Measurements from ENCODE around the gene UCHL5.

DNA sequence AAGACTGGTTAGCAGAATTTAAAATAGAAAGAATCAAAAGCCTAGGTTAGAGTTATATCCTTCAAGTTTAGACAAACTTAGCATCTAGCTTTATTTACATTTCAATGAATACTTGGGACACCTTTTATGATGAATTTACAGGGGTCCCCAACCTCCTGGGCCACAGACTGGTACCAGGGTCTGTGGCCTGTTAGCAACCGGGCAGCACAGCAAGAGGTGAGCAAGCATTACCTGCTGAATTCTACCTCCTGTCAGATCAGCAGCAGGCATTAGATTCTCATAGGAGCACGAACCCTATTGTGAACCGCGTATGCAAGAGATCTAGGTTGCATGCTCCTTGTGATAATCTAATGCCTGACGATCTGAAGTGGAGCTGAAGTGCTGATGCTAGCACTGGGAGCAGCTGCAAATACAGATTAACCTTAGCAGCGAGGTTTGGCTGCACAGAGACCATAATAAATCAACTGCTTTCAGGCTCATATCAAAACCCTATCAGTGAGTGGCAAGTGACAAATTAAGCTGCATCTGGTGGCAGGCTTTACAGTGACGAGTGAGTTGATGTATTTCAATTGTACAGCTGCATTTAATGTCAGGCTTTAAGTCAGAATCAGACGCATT lies 82.0 kb downstream of the UCHL5 start:
- TF ChIP-seq, protein P1, sequence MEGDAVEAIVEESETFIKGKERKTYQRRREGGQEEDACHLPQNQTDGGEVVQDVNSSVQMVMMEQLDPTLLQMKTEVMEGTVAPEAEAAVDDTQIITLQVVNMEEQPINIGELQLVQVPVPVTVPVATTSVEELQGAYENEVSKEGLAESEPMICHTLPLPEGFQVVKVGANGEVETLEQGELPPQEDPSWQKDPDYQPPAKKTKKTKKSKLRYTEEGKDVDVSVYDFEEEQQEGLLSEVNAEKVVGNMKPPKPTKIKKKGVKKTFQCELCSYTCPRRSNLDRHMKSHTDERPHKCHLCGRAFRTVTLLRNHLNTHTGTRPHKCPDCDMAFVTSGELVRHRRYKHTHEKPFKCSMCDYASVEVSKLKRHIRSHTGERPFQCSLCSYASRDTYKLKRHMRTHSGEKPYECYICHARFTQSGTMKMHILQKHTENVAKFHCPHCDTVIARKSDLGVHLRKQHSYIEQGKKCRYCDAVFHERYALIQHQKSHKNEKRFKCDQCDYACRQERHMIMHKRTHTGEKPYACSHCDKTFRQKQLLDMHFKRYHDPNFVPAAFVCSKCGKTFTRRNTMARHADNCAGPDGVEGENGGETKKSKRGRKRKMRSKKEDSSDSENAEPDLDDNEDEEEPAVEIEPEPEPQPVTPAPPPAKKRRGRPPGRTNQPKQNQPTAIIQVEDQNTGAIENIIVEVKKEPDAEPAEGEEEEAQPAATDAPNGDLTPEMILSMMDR (conservative IDR thresholded peaks at IDR 0.05; ENCODE audit: low read depth in 2 of 2), result no peak
- TF ChIP-seq POLR2AphosphoS5 (IDR thresholded peaks at IDR 0.05; ENCODE audit: low read depth), result no peak
- TF ChIP-seq EZH2 (IDR thresholded peaks at IDR 0.05; ENCODE audit: low read depth, unreplicated experiment), result no peak
- TF ChIP-seq JUNB (IDR thresholded peaks at IDR 0.05; ENCODE audit: unreplicated experiment), result no peak
- TF ChIP-seq REST (IDR thresholded peaks at IDR 0.05; ENCODE audit: unreplicated experiment), result no peak
- TF ChIP-seq EZH2phosphoT487 (IDR thresholded peaks at IDR 0.05; ENCODE audit: unreplicated experiment), result no peak
- no peak for TF ChIP-seq ZNF331 (CRISPR knock-in tag; IDR thresholded peaks at IDR 0.05; ENCODE audit: low read depth)
- no peak for TF ChIP-seq CREB1 (CRISPR knock-in tag; IDR thresholded peaks at IDR 0.05; ENCODE audit: low read depth)
- TF ChIP-seq, protein P2, sequence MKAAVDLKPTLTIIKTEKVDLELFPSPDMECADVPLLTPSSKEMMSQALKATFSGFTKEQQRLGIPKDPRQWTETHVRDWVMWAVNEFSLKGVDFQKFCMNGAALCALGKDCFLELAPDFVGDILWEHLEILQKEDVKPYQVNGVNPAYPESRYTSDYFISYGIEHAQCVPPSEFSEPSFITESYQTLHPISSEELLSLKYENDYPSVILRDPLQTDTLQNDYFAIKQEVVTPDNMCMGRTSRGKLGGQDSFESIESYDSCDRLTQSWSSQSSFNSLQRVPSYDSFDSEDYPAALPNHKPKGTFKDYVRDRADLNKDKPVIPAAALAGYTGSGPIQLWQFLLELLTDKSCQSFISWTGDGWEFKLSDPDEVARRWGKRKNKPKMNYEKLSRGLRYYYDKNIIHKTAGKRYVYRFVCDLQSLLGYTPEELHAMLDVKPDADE (IDR thresholded peaks at IDR 0.05), result no peak

Measured in GM23338 (cell line).